ENCODE data around the gene TMED10. TPM values are rescaled to one million over a fixed set of nuclear protein-coding genes. Genes with fewer than 3 reads are reported as not detected.
"Not testable (repeated sequence)": the region's sequence is repeated elsewhere in the genome, so short reads cannot be mapped to it uniquely, and the experiment has no call there.

The TMED10 gene
- total RNA-seq, 2 experiments from 2014 or later = 129 to 221 TPM

DNA sequence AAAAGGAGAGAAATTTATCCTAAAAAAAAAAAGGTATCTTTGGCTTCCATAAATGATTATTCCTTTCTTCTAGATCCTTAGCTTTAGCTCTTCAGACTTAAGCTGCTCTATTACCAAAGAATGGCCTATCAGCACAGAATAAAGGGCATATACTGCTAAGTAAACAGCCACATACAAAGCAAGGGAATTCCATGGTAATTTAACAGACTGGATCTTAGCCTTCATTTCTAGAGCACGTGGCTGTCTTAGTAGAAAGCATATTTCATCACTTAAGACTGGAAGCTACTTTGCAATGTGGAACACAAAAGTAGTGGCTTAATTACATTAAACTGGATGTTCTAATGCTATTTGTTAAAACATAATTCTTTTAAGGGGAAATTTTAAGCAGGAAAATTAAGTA, 23.1 kb downstream of the TMED10 start:
- H3K79me2 ChIP-seq (ENCODE audit: insufficient read depth, low read depth, low read length) = peaks cover 40% of the 10 kb centered on the region; the same call in 1 of the 2 replicates
- H3K9me2 ChIP-seq (ENCODE audit: insufficient read depth, low read length) = no peaks in the 10 kb centered on the region
- TF ChIP-seq CTCF (conservative IDR thresholded peaks at IDR 0.05; ENCODE audit: low read length) = no peak
- no peak for TF ChIP-seq EZH2phosphoT487 (IDR thresholded peaks at IDR 0.05; ENCODE audit: borderline replicate concordance, low read depth, low read length)
- 0 out of 2 replicates have a peak, but pooled peaks cover 8% of the 10 kb centered on the region for H4K20me1 ChIP-seq (ENCODE audit: insufficient read depth, low read length)
- no peaks in the 10 kb centered on the region for H3K9me3 ChIP-seq (ENCODE audit: low read length)
- CTCF ChIA-PET (ENCODE audit: unreplicated experiment) = no interaction called here
- H3K36me3 ChIP-seq (ENCODE audit: insufficient read depth, low read length) = peaks cover 44% of the 10 kb centered on the region
- intact Hi-C loops (cut with micrococcal nuclease; ENCODE audit: unreplicated experiment) = no loop called here
- BruUV-seq (replicated peaks) = no TSS peak
- no peaks in the 10 kb centered on the region for H3K4me1 ChIP-seq (ENCODE audit: insufficient read depth, low read length, poor library complexity, severe bottlenecking)
- no peak overlapping the region for H2AFZ ChIP-seq (ENCODE audit: low read length)
- no peak for DNase-seq (ENCODE audit: low spot score)
- H3K4me3 ChIP-seq (ENCODE audit: low read depth, low read length, poor library complexity, severe bottlenecking) = no peak overlapping the region
- no peak overlapping the region for H3K27ac ChIP-seq (ENCODE audit: low read depth, low read length, poor library complexity, severe bottlenecking)
- POLR2A ChIA-PET = interaction anchor here (0.6 to 1.0 kb wide), 5 partner anchors 9 to 146 kb away, joined by 3 read pairs; no protein-coding TSS in a partner anchor
- H3K4me2 ChIP-seq (ENCODE audit: low read length) = no peak overlapping the region

DNA sequence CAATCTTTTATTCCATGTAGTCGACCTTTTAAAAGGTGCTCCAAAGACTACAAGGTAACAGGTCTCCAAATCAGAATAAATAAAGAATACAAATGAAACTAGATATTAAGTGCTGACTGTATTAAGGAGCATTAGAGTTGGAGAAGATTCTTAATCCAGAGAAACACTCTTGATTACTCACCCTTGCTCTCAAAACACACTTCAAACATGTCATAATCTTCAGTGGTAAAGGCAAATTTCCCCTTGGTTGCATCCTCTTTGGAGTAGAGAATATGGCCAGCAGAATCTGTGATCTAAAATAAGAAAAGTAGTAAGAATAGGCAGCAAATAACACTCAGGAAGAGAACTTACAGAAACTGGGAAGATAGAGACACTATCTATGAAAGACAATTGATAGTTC, 24.6 kb downstream of the TMED10 start:
- no peak overlapping the region for H3K4me3 ChIP-seq (ENCODE audit: low read depth, low read length, poor library complexity, severe bottlenecking)
- intact Hi-C loops (cut with micrococcal nuclease; ENCODE audit: unreplicated experiment) = no loop called here
- CTCF ChIA-PET (ENCODE audit: unreplicated experiment) = no interaction called here
- BruUV-seq (replicated peaks) = no TSS peak
- H3K4me2 ChIP-seq (ENCODE audit: low read length) = no peak overlapping the region
- H2AFZ ChIP-seq (ENCODE audit: low read length) = no peak overlapping the region
- POLR2A ChIA-PET = interaction anchor here (0.5 kb wide), 2 partner anchors 23 to 27 kb away, joined by 4 to 5 read pairs; no protein-coding TSS in a partner anchor
- H3K9me2 ChIP-seq (ENCODE audit: insufficient read depth, low read length) = no peaks in the 10 kb centered on the region
- no peak overlapping the region for H3K27ac ChIP-seq (ENCODE audit: low read depth, low read length, poor library complexity, severe bottlenecking)
- H3K36me3 ChIP-seq (ENCODE audit: insufficient read depth, low read length) = peaks cover 56% of the 10 kb centered on the region
- H3K9me3 ChIP-seq (ENCODE audit: low read length) = no peaks in the 10 kb centered on the region
- no peak for DNase-seq (ENCODE audit: low spot score)
- H4K20me1 ChIP-seq (ENCODE audit: insufficient read depth, low read length) = 0 out of 2 replicates have a peak, but pooled peaks cover 8% of the 10 kb centered on the region
- no peaks in the 10 kb centered on the region for H3K4me1 ChIP-seq (ENCODE audit: insufficient read depth, low read length, poor library complexity, severe bottlenecking)
- no peak for TF ChIP-seq EZH2phosphoT487 (IDR thresholded peaks at IDR 0.05; ENCODE audit: borderline replicate concordance, low read depth, low read length)
- no peak for TF ChIP-seq CTCF (conservative IDR thresholded peaks at IDR 0.05; ENCODE audit: low read length)
- H3K79me2 ChIP-seq (ENCODE audit: insufficient read depth, low read depth, low read length) = peaks cover 34% of the 10 kb centered on the region; the same call in 1 of the 2 replicates

DNA sequence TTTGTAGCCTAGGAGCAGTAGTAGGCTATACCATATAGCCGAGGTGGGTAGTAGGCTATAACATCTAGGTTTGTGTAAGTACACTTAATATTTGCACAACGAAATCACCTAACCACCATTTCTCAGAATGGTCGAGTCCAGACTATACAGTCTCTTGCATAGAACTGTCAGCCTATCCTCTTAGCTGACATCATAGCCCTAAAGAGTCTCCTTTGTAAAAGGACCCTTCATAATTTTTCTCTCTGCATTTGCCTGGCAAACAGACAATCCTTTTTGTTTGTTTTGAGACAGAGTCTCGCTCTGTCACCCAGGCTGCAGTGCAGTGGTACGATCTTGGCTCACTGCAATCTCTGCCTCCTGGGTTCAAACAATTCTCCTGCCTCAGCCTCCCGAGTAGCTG, 25.8 kb downstream of the TMED10 start:
- CTCF ChIA-PET (ENCODE audit: unreplicated experiment); POLR2A ChIA-PET; H3K27ac ChIP-seq (ENCODE audit: low read depth, low read length, poor library complexity, severe bottlenecking); H3K9me3 ChIP-seq (ENCODE audit: low read length); H3K4me2 ChIP-seq (ENCODE audit: low read length); BruUV-seq (replicated peaks); H4K20me1 ChIP-seq (ENCODE audit: insufficient read depth, low read length); H2AFZ ChIP-seq (ENCODE audit: low read length); H3K9me2 ChIP-seq (ENCODE audit: insufficient read depth, low read length); intact Hi-C loops (cut with micrococcal nuclease; ENCODE audit: unreplicated experiment); H3K4me1 ChIP-seq (ENCODE audit: insufficient read depth, low read length, poor library complexity, severe bottlenecking); DNase-seq (ENCODE audit: low spot score); H3K4me3 ChIP-seq (ENCODE audit: low read depth, low read length, poor library complexity, severe bottlenecking): not testable (repeated sequence)
- Histone ChIP-seq H3K79me2 (ENCODE audit: insufficient read depth, low read depth, low read length) (peaks cover 22% of the 10 kb centered on the region; the same call in 1 of the 2 replicates), H3K36me3 (ENCODE audit: insufficient read depth, low read length) (peaks cover 67% of the 10 kb centered on the region)

Measured in OCI-LY7 (cell line).